GM18870 (cell line): ENCODE results near the gene SLC51B.
A peak's percentile ranks its signal among the peaks of the same experiment; 100 is the strongest.
"Not testable (repeated sequence)": the region's sequence is repeated elsewhere in the genome, so short reads cannot be mapped to it uniquely, and the experiment has no call there.

Experiments
- ATAC-seq: cut with Tn5 transposase; IDR thresholded peaks from one replicate; pipeline ENCODE4 v1.9.1; 2021; ENCODE audit warnings: moderate library complexity; ENCODE audit not compliant: unreplicated experiment

SLC51B gene

DNA sequence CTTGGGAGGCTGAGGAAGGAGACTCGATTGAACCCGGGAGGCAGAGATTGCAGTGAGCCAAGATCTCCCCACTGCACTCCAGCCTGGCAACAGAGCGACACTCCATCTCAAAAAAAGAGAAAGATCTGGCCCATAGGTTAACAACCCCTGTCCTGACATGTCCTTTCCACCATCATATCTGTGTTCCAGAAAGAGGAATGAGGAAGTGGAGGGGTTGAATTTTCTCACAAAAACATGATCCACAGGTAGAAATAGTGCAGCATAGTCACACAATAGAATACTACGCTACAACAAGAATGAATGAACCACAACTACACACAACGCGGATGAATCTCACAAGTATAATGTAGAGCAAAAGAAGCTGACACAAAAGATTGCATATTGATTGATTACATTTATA is 4.7 kb upstream of the SLC51B start:
- ATAC-seq: no peak

DNA sequence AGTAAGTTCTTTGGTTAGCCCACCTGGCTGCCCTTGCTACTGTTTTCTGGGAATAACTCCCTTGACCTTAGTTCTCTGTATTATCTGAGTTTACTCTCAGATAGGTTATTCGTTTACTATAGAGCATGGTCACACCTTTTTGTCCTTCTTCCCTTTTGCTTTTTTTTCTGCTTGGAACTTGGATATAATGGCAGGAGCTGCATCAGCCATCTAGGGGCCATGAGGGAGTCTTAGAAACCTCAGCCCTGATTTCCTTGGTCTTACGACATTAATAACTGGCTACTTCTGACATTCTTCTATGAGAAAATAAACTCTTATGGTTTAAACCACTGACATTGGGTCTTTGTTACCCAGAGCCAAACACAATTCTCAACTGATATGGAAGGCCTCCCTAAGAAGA is 3.4 kb upstream of the SLC51B start:
- ATAC-seq: no peak

DNA sequence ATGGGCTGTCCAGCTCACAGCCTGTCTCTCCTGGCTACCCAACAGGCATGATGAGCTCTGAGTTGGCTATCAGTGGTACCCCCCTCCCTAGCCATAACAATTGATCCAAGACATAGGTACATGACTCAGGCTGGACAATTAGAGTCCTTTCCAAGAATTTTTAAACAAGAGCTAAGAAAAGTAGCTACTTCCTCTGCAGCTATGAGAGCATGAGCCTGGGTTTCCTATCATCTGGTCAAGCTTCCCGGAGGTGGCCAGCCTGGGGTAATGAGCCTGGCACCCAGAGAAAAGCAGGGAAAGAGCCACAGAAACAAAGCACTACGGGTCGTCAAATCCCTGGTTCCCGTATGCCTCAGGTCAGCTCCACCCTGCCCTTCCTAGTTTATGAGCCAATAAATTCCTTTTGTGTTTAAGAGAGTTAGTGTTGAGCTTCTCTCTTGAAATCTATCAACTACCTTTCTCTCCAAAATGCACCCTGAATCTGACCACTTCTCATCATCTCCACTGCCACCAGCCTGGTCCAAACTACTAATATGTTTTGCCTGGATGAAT is 2.3 kb upstream of the SLC51B start:
- ATAC-seq: no peak

- ATAC-seq: not testable (repeated sequence)
Observed at GRCh38 chr15:65044218-65044617, 969 bp upstream of the SLC51B start.

DNA sequence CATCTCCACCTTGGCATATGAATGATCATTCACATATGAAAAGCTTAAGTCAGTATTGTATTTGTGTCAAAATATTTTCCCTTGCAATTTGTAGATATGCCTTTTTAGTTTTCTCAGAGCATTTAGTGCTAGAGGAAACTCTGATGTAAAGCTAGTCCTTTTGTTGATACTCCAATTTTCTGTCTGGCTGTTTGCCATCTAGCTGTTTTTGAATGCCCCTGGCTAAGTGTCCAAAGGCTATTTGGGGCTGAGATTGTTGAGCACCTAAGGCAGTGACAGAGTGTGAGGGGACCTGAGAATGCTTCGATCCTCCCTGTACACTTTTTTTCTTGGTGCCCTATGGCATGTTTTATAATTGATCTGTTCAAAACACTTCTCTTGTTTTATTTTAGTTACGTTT is 3.1 kb downstream of the SLC51B start:
- no peak for ATAC-seq

DNA sequence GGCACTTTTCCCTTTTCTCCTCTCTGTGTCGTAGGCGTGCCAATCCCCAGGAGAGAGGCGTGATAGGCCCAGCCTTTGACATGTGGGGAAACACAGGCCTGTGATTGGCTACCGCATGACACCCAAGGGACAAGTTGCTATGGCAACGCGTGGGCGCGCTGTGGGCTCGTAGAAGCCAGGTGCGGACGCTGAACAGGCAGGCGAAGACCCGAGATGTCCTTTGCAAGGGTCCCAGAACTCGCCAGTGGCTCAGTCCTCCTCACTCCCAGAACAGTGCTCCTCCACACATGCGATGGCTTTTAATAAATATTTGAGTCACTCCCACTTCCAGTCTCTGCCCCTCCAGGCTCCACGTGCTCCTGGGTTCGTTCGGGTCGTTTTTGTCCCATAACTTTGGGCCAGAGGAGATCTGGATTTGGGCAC is 4.2 kb downstream of the SLC51B start:
- peak; percentile 82 for ATAC-seq

GRCh38 chr15:65050270-65050669 is 5.1 kb downstream of the SLC51B start:
- ATAC-seq: no peak

GRCh38 chr15:65051266-65051665 is 6.1 kb downstream of the SLC51B start:
- ATAC-seq: no peak

DNA sequence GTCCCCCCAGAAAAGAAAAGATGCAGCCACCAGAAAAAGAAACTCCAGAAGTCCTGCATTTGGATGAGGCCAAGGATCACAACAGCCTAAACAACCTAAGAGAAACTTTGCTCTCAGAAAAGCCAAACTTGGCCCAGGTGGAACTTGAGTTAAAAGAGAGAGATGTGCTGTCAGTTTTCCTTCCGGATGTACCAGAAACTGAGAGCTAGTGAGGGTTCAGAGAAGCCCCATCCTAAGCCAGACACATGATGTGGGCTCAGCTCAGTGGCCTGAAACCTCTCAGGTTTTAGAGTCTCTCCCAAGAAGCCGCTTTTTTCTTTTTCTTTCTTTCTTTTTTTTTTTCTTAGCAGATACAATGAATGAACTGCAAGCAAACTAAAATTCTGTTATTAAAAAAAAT is 7.8 kb downstream of the SLC51B start:
- no peak for ATAC-seq

DNA sequence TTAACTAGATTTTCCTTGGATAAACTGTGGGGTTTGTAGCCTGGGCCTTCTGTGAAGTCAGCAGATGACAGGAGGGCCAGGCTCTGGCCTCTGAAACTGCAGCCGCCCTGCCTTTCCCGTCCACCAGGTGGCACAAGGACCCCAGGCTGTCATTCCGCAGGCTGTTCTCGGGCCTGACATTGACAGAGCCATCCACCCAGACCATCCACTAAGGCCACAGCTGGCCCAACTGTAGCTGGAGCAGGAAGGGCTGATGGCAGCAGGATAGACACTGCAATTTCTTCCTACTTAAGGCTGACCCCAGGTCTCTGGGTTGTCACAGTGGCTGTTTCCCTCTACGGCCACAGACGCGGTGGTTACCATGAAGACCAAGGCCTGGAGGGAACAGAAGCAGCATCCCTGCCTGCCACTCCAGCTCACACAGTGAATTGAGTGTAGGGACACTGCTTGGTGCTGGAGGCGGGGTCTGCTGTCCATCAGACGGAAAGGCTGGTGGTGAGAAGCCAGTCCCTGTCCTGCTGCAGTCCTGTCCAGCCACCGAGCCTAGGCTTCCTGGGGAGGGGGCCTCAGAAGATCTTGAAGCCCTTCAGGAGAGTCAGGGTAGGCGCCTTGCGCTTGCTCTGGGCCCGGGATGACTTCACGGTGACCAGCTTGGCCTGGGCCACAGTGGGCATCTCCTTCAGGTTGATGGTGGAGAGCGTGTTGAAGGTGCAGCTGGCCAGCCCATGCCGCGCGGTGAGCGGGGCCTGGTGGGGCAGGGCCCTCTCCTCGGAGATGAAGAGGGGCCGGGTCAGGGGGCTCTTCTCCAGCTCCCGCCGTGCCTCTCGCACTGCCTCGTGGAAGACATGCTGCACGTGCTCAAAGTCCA is 9.4 kb downstream of the SLC51B start:
- ATAC-seq: no peak

GRCh38 chr15:65055201-65055870 is 10.1 kb downstream of the SLC51B start:
- ATAC-seq: no peak

DNA sequence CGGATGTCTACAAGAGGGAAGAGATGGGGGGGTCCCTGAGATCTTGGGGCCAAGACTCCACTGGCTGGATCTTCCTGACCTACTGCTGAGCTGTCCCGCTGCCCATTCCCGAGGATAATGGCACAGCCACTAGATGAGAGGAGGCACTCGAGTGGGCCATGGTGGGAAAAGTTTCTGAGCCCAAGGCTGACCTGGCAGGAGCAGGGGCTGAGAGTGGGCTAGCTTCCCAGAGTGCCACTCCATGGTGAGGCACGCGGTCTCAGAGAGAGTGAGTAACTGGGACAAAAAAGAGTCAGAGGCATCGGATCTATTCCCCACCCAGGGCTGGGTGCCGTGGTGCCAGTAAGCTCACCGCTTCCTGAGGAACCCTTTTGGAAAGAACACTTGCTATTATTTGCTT is 10.9 kb downstream of the SLC51B start:
- ATAC-seq: no peak

- ATAC-seq: no peak
Observed at GRCh38 chr15:65056868-65057548, 11.8 kb downstream of the SLC51B start.

GRCh38 chr15:65057549-65057940 is 12.4 kb downstream of the SLC51B start:
- no peak for ATAC-seq

- ATAC-seq: no peak
Observed at GRCh38 chr15:65058394-65059368, 13.5 kb downstream of the SLC51B start.

- ATAC-seq: no peak
Observed at GRCh38 chr15:65059369-65059750, 14.2 kb downstream of the SLC51B start.

- ATAC-seq: no peak
Observed at GRCh38 chr15:65059931-65060596, 14.9 kb downstream of the SLC51B start.

DNA sequence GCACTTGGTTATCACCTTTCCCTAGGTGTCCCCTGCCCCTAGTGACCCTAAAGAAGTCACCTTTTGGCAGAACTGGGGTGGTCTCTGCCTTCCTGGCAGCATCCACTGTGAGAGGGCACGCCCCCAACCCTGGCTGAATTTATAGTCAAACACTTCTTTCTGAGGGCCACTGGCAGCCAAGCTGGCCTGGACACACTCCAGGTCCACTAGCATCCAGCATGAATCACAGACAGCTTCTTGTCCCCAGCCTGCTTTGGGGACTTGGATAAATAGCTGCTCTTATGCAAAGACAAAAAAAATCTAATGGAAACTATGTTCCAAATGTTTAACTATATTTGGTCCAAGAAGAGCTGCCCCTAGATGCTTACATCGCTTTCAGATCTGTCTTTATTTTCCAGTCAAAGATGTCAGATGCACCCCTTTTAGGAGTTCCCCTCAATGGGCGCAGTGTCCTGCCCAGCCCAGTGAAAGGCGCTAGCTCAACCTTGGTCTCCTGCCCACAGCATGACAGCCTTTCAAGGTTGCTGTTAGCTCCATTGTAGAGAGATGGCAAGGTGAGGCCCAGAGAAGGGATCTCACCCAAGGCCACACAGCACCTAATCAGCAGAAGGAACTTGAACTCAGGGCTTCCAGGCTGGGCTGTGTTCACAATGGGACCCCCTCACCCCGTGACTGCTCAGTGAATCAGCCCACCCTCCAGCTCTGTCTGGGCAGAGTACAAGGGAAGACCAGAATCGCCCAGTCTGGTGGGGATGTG is 15.6 kb downstream of the SLC51B start:
- ATAC-seq: no peak

DNA sequence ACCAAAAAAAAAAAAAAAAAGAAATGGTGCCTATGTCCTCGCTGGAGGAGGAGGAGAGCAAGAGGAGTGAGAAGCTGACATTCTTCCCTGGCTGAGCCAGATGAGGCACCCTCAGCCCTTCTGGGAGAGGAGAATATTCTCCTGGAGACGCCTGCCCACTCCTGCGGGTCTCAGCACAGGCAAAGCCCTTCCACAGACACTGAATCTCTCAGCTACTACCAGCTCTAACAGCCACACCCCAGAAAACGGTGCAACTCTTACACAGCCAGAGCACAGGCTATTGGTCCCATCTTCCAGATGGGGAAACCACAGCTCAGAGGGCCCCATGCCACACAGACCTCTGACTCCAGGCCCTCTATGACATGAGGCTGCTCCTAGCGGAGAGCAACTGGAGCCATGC is 16.9 kb downstream of the SLC51B start:
- ATAC-seq: no peak
